ENCODE data around the gene SETD9.

The SETD9 gene

GRCh38 chr5:56876327-56876726 is 33.1 kb upstream of the SETD9 start:
- Histone ChIP-seq H3K4me3 (ENCODE audit: low read depth, low read length) (no peak overlapping the region), H3K36me3 (peaks cover 74% of the 10 kb centered on the region), H3K27ac (no peak overlapping the region), H3K27me3 (ENCODE audit: insufficient read depth, low read depth, severe bottlenecking) (no peaks in the 10 kb centered on the region), H3K9me3 (ENCODE audit: severe bottlenecking) (no peaks in the 10 kb centered on the region)
- TF ChIP-seq CTCF (IDR thresholded peaks at IDR 0.05; ENCODE audit: low read depth, low read length): no peak
- no peak for DNase-seq

- H3K36me3 ChIP-seq: peaks cover 88% of the 10 kb centered on the region
Observed at GRCh38 chr5:56881571-56881970, 27.8 kb upstream of the SETD9 start.

DNA sequence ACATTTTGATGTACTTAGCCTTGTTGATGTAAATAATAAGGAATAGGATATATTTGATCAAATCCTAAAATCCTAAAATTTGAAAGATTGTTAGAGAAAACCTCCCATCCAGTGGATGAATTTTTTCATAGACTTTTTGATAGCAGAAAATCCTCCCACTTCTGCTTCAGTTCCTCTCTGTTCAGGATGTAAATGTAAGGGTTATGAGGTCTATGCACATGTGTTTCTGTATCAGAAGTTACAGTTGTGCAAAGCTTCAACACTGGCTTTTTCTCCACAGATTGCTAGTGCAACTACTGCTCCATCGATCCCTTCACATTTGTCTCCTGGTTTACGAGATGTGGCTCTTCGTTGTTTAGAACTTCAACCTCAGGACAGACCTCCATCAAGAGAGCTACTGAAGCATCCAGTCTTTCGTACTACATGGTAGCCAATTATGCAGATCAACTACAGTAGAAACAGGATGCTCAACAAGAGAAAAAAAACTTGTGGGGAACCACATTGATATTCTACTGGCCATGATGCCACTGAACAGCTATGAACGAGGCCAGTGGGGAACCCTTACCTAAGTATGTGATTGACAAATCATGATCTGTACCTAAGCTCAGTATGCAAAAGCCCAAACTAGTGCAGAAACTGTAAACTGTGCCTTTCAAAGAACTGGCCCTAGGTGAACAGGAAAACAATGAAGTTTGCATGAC is 16.0 kb upstream of the SETD9 start:
- Histone ChIP-seq H3K9me3 (ENCODE audit: severe bottlenecking) (no peaks in the 10 kb centered on the region), H3K36me3 (peaks cover 35% of the 10 kb centered on the region), H3K4me3 (ENCODE audit: low read depth, low read length) (no peak overlapping the region), H3K27me3 (ENCODE audit: insufficient read depth, low read depth, severe bottlenecking) (no peaks in the 10 kb centered on the region), H3K27ac (no peak overlapping the region)
- DNase-seq: no peak
- TF ChIP-seq CTCF (IDR thresholded peaks at IDR 0.05; ENCODE audit: low read depth, low read length): no peak

More at GRCh38 chr5:56881571-56881970, 27.8 kb upstream of the SETD9 start:
- no peak for DNase-seq
- H3K27me3 ChIP-seq (ENCODE audit: insufficient read depth, low read depth, severe bottlenecking): no peaks in the 10 kb centered on the region
- H3K4me3 ChIP-seq (ENCODE audit: low read depth, low read length): no peak overlapping the region
- no peaks in the 10 kb centered on the region for H3K9me3 ChIP-seq (ENCODE audit: severe bottlenecking)
- TF ChIP-seq CTCF (IDR thresholded peaks at IDR 0.05; ENCODE audit: low read depth, low read length): no peak
- H3K27ac ChIP-seq: no peak overlapping the region

DNA sequence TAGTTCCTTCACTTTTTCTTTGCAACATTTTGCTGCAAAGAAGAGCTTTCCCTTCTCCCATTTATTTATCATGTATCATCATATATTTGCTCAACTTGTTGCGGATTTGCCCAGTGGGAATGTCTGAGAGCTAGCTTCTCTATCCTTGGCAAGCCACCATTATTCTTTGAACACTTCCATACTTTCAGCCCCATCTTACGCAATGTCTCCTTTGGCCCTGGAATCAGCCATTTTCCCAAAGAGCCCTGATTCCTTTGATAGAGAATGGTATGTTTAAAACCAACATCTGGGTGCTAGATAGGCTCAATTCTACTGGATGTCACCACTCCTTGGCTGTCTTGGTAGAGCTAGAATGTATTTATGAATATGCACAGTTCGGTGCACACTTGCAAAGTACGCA is 12.6 kb upstream of the SETD9 start:
- no peak for TF ChIP-seq CTCF (IDR thresholded peaks at IDR 0.05; ENCODE audit: low read depth, low read length)
- Histone ChIP-seq H3K27ac (no peak overlapping the region), H3K9me3 (ENCODE audit: severe bottlenecking) (no peaks in the 10 kb centered on the region), H3K27me3 (ENCODE audit: insufficient read depth, low read depth, severe bottlenecking) (no peaks in the 10 kb centered on the region), H3K36me3 (peaks cover 19% of the 10 kb centered on the region), H3K4me3 (ENCODE audit: low read depth, low read length) (no peak overlapping the region)
- DNase-seq: no peak

GRCh38 chr5:56898213-56898612 is 11.2 kb upstream of the SETD9 start:
- no peak for DNase-seq
- H3K27ac ChIP-seq: no peak overlapping the region

More at GRCh38 chr5:56898213-56898612, 11.2 kb upstream of the SETD9 start:
- TF ChIP-seq CTCF (IDR thresholded peaks at IDR 0.05; ENCODE audit: low read depth, low read length): no peak
- H3K27me3 ChIP-seq (ENCODE audit: insufficient read depth, low read depth, severe bottlenecking): no peaks in the 10 kb centered on the region
- H3K36me3 ChIP-seq: peaks cover 17% of the 10 kb centered on the region
- H3K4me3 ChIP-seq (ENCODE audit: low read depth, low read length): no peak overlapping the region
- H3K9me3 ChIP-seq (ENCODE audit: severe bottlenecking): no peaks in the 10 kb centered on the region
